Breast epithelium (tissue), 3 donors: Measurements from ENCODE around the gene U2SURP.

ENCODE experiments used
- CTCF ChIP-seq, 3 donors: fragments of 450-650 bp; IDR thresholded peaks; one replicate each; pipeline ENCODE4 v1.5.1; 2016 to 2017; ENCODE audit warnings: antibody characterized with exemption in 3 of 3, mild to moderate bottlenecking in 3 of 3, moderate library complexity in 3 of 3
- POLR2A ChIP-seq: fragments of 450-650 bp; IDR thresholded peaks from one replicate; pipeline ENCODE4 v1.6.1; 2016; ENCODE audit warnings: antibody characterized with exemption, mild to moderate bottlenecking, moderate library complexity
- POLR2AphosphoS5 ChIP-seq, 3 donors: sonication (generic); formaldehyde crosslinking; IDR thresholded peaks; one replicate each; pipeline ENCODE4 v1.6.1; 2017; ENCODE audit warnings: antibody characterized with exemption in 3 of 3

- TF ChIP-seq POLR2A (no peak), CTCF (IDR thresholded peaks at IDR 0.05) (peak; percentile 10 to 32 (median 17)), POLR2AphosphoS5 (IDR thresholded peaks at IDR 0.05) (peak; percentile 85 to 96 (median 91))
These were observed at the start of gene U2SURP for GRCh38 chr3:143001369-143002082.
